ENCODE results near the gene SLC47A2. TPM values are rescaled to one million over a fixed set of nuclear protein-coding genes. Genes with fewer than 3 reads are reported as not detected.

Gene SLC47A2
- total RNA-seq, 1 experiment from 2014 or later, result not detected

- ChIA-PET CTCF (interaction anchor here (0.6 kb wide), 1 partner anchor 39 kb away, joined by 3 read pairs; no protein-coding TSS in a partner anchor), POLR2A (interaction anchor here (0.7 kb wide), 1 partner anchor 255 kb away, joined by 4 read pairs; no protein-coding TSS in a partner anchor)
- no peak for ATAC-seq
- Histone ChIP-seq H3K4me3 (ENCODE audit: low read depth in 2 of 2, low read length in 2 of 2) (no peak overlapping the region), H3K9me3 (ENCODE audit: control insufficient read depth, insufficient read depth, low read depth, low read length) (no peaks in the 10 kb centered on the region), H3K36me3 (ENCODE audit: control insufficient read depth, insufficient read depth, low read length) (no peaks in the 10 kb centered on the region), H3K4me1 (ENCODE audit: control insufficient read depth, insufficient read depth, low read length) (peaks cover under 1% of the 10 kb centered on the region), H3K27ac (ENCODE audit: low read length) (no peak overlapping the region), H3K27me3 (ENCODE audit: control insufficient read depth, insufficient read depth, low read length) (no peaks in the 10 kb centered on the region)
- intact Hi-C loops (cut with micrococcal nuclease; ENCODE audit: unreplicated experiment) (no loop called here), in situ Hi-C loops (cut with HindIII; ENCODE audit: low pct_unique_long_range_greater_than_20kb, low sequenced_read_pairs) (no loop called here)
- no peak for DNase-seq (ENCODE audit: low read depth, low spot score)
- TF ChIP-seq, protein P1, sequence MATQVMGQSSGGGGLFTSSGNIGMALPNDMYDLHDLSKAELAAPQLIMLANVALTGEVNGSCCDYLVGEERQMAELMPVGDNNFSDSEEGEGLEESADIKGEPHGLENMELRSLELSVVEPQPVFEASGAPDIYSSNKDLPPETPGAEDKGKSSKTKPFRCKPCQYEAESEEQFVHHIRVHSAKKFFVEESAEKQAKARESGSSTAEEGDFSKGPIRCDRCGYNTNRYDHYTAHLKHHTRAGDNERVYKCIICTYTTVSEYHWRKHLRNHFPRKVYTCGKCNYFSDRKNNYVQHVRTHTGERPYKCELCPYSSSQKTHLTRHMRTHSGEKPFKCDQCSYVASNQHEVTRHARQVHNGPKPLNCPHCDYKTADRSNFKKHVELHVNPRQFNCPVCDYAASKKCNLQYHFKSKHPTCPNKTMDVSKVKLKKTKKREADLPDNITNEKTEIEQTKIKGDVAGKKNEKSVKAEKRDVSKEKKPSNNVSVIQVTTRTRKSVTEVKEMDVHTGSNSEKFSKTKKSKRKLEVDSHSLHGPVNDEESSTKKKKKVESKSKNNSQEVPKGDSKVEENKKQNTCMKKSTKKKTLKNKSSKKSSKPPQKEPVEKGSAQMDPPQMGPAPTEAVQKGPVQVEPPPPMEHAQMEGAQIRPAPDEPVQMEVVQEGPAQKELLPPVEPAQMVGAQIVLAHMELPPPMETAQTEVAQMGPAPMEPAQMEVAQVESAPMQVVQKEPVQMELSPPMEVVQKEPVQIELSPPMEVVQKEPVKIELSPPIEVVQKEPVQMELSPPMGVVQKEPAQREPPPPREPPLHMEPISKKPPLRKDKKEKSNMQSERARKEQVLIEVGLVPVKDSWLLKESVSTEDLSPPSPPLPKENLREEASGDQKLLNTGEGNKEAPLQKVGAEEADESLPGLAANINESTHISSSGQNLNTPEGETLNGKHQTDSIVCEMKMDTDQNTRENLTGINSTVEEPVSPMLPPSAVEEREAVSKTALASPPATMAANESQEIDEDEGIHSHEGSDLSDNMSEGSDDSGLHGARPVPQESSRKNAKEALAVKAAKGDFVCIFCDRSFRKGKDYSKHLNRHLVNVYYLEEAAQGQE (IDR thresholded peaks at IDR 0.05; ENCODE audit: insufficient read depth in 1 of 2, low read depth in 2 of 2, low read length in 1 of 2), result no peak
- no peak for TF ChIP-seq SIN3A (IDR thresholded peaks at IDR 0.05; ENCODE audit: borderline replicate concordance, insufficient read depth, low read depth, low read length)
- TF ChIP-seq POLR2AphosphoS5 (IDR thresholded peaks at IDR 0.05; ENCODE audit: low read depth, low read length), result no peak
- TF ChIP-seq, protein P2, sequence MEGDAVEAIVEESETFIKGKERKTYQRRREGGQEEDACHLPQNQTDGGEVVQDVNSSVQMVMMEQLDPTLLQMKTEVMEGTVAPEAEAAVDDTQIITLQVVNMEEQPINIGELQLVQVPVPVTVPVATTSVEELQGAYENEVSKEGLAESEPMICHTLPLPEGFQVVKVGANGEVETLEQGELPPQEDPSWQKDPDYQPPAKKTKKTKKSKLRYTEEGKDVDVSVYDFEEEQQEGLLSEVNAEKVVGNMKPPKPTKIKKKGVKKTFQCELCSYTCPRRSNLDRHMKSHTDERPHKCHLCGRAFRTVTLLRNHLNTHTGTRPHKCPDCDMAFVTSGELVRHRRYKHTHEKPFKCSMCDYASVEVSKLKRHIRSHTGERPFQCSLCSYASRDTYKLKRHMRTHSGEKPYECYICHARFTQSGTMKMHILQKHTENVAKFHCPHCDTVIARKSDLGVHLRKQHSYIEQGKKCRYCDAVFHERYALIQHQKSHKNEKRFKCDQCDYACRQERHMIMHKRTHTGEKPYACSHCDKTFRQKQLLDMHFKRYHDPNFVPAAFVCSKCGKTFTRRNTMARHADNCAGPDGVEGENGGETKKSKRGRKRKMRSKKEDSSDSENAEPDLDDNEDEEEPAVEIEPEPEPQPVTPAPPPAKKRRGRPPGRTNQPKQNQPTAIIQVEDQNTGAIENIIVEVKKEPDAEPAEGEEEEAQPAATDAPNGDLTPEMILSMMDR (IDR thresholded peaks at IDR 0.05), result no peak
- TF ChIP-seq TCF7L2 (IDR thresholded peaks at IDR 0.05; ENCODE audit: low read depth, low read length), result no peak
- no TSS peak for BruUV-seq (replicated peaks)
Observed at GRCh38 chr17:19713901-19714361, 2.5 kb downstream of the SLC47A2 start.

- TF ChIP-seq POLR2AphosphoS5 (IDR thresholded peaks at IDR 0.05; ENCODE audit: low read depth, low read length), result no peak
- TF ChIP-seq TCF7L2 (IDR thresholded peaks at IDR 0.05; ENCODE audit: low read depth, low read length), result no peak
- TF ChIP-seq, protein P1 (IDR thresholded peaks at IDR 0.05; ENCODE audit: insufficient read depth in 1 of 2, low read depth in 2 of 2, low read length in 1 of 2), result no peak
- TF ChIP-seq, protein P2 (IDR thresholded peaks at IDR 0.05), result no peak
- TF ChIP-seq SIN3A (IDR thresholded peaks at IDR 0.05; ENCODE audit: borderline replicate concordance, insufficient read depth, low read depth, low read length), result no peak
- H3K27me3 ChIP-seq (ENCODE audit: control insufficient read depth, insufficient read depth, low read length), result no peaks in the 10 kb centered on the region
- no peaks in the 10 kb centered on the region; the same call in 1 of the 2 replicates for H3K4me1 ChIP-seq (ENCODE audit: control insufficient read depth, insufficient read depth, low read length)
- H3K27ac ChIP-seq (ENCODE audit: low read length), result no peak overlapping the region
- BruUV-seq (replicated peaks), result no TSS peak
- H3K4me3 ChIP-seq (ENCODE audit: low read depth in 2 of 2, low read length in 2 of 2), result no peak overlapping the region
- ATAC-seq (no peak; the same call in 1 of the 2 replicates), DNase-seq (ENCODE audit: low read depth, low spot score) (no peak)
- H3K9me3 ChIP-seq (ENCODE audit: control insufficient read depth, insufficient read depth, low read depth, low read length), result no peaks in the 10 kb centered on the region
- POLR2A ChIA-PET, result interaction anchor here (0.7 kb wide), 1 partner anchor 255 kb away, joined by 4 read pairs; no protein-coding TSS in a partner anchor
- H3K36me3 ChIP-seq (ENCODE audit: control insufficient read depth, insufficient read depth, low read length), result no peaks in the 10 kb centered on the region
- CTCF ChIA-PET, result no interaction called here
- in situ Hi-C loops (cut with HindIII; ENCODE audit: low pct_unique_long_range_greater_than_20kb, low sequenced_read_pairs) (no loop called here), intact Hi-C loops (cut with micrococcal nuclease; ENCODE audit: unreplicated experiment) (no loop called here)
Observed at GRCh38 chr17:19713462-19713861, 2.9 kb downstream of the SLC47A2 start.
